ENCODE data around the gene XRN2.

Gene XRN2

DNA sequence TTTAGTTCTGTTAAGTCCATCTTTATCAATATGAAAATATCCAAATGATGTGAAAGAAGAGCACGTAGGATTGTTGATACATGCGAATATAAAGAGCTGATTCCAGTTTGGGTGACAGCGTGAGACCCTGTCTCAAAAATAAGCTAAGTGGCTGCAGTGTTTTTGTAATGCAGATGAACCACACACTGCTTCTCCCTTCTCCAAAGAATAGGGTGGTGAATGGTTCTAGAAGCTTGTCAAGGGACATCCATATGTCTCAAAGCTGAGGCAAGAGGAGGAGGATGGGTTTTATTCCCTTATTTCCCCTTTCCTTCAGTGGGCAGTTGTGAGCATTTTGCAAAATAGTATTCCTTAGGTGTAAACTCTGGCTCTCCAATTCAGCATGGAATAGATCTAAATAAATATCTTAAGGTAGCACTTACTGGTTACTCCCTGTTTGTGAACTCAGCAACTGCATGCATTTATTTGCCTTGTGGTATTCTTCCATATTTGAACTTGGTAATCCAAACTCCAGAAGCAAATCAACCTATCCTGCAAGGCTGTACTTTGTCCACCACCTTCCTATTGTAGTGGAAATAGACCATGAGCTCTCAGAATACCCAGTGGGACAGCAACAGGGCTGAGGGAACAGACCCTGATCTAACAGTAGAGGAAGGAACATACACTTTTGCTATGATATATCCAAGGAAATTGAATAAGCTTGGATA lies 38.0 kb downstream of the XRN2 start:
- Histone ChIP-seq H3K36me3 (replicated peaks; ENCODE audit: low read depth, low read length) (peaks cover 55% of the 10 kb centered on the region), H3K4me2 (ENCODE audit: low read length) (no peak overlapping the region), H3K27me3 (ENCODE audit: low read depth, low read length) (no peaks in the 10 kb centered on the region), H3K27ac (ENCODE audit: low read length) (no peak overlapping the region), H4K20me1 (ENCODE audit: insufficient read depth, low read length) (0 out of 2 replicates have a peak, but pooled peaks cover 2% of the 10 kb centered on the region), H3K9me3 (ENCODE audit: insufficient read depth, low read length) (no peaks in the 10 kb centered on the region), H3K4me1 (ENCODE audit: low read length) (no peaks in the 10 kb centered on the region), H3K9ac (ENCODE audit: low read length) (no peak overlapping the region), H2AFZ (ENCODE audit: low read depth, low read length) (no peak overlapping the region), H3K79me2 (ENCODE audit: low read length) (peaks cover 3% of the 10 kb centered on the region; the same call in 1 of the 2 replicates), H3K4me3 (ENCODE audit: low read length) (no peak overlapping the region)
- no peak for TF ChIP-seq EZH2phosphoT487 (IDR thresholded peaks at IDR 0.05; ENCODE audit: low read depth)
- TF ChIP-seq, protein P1, sequence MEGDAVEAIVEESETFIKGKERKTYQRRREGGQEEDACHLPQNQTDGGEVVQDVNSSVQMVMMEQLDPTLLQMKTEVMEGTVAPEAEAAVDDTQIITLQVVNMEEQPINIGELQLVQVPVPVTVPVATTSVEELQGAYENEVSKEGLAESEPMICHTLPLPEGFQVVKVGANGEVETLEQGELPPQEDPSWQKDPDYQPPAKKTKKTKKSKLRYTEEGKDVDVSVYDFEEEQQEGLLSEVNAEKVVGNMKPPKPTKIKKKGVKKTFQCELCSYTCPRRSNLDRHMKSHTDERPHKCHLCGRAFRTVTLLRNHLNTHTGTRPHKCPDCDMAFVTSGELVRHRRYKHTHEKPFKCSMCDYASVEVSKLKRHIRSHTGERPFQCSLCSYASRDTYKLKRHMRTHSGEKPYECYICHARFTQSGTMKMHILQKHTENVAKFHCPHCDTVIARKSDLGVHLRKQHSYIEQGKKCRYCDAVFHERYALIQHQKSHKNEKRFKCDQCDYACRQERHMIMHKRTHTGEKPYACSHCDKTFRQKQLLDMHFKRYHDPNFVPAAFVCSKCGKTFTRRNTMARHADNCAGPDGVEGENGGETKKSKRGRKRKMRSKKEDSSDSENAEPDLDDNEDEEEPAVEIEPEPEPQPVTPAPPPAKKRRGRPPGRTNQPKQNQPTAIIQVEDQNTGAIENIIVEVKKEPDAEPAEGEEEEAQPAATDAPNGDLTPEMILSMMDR (IDR thresholded peaks at IDR 0.05; ENCODE audit: low read depth, low read length), result no peak

DNA sequence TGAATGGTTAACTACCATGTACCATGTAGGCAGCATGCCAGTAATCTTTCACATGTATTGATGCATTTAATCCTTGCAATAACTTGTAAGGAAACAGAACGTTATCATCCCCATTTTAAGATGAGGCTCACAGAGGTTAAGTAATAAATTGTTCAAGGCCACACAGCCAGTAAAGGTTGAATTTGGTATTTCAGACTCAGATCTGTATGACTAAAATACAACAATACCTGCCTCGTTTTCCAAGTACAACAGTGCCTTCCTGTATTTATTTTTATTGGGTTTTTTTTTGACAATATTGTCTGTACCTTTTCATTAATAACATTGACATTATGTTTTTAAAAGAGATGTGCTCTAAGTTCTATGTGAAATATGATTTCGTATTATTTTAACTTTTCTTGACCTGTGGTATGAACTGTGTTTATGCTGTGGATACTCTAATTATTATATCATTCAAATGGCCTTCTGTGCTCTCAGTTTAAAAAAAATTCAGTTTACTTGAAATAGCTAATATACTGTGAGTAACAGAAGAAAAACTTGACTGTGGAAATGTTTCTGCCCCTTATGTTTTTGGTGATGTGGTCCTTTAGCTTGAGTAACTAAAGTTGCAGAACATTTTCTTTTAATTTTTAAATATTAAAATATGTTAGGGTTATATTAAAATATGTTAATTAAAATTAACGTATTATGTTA lies 39.7 kb downstream of the XRN2 start:
- Histone ChIP-seq H3K9ac (ENCODE audit: low read length) (no peak overlapping the region), H4K20me1 (ENCODE audit: insufficient read depth, low read length) (0 out of 2 replicates have a peak, but pooled peaks cover under 1% of the 10 kb centered on the region), H3K4me1 (ENCODE audit: low read length) (no peaks in the 10 kb centered on the region), H3K27ac (ENCODE audit: low read length) (no peak overlapping the region), H3K36me3 (replicated peaks; ENCODE audit: low read depth, low read length) (peaks cover 49% of the 10 kb centered on the region), H3K9me3 (ENCODE audit: insufficient read depth, low read length) (no peaks in the 10 kb centered on the region), H3K4me2 (ENCODE audit: low read length) (no peak overlapping the region), H3K4me3 (ENCODE audit: low read length) (no peak overlapping the region), H2AFZ (ENCODE audit: low read depth, low read length) (no peak overlapping the region), H3K27me3 (ENCODE audit: low read depth, low read length) (no peaks in the 10 kb centered on the region), H3K79me2 (ENCODE audit: low read length) (peaks cover 3% of the 10 kb centered on the region; the same call in 1 of the 2 replicates)
- TF ChIP-seq, protein P1 (IDR thresholded peaks at IDR 0.05; ENCODE audit: low read depth, low read length), result no peak
- TF ChIP-seq EZH2phosphoT487 (IDR thresholded peaks at IDR 0.05; ENCODE audit: low read depth), result no peak

DNA sequence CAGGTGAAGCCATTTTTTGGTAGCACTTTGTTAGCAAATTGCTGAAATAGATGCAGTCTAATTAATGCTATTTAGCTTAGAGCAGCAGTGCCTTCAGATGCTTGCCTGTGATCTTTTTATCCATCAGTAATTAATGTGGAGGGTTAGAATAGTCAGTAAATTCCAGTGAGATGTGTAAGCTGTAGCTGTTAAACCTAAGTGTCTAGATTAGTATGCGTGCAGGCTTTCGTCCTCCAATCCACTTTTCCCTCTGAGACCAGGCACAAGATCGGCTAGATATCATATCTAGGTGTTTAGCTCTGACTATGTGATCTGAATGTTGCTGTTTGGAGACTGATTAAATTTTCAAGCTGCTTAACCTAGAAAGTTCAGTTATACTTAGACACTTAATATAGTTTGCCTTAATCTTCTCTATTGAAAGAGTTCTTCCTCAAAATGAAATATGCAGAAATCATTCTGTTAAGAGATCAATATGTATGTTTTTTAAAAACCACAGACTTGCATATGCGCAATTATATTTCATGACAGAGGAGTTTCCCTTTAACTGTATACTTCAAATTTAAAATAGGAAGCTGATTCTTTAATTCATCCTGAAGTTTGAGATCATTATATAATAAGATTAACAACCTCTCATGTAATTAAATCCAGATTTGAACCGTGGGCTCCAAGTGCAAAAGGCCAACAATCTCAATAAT lies 41.2 kb downstream of the XRN2 start:
- Histone ChIP-seq H2AFZ (ENCODE audit: low read depth, low read length) (no peak overlapping the region), H3K9ac (ENCODE audit: low read length) (no peak overlapping the region), H3K9me3 (ENCODE audit: insufficient read depth, low read length) (no peaks in the 10 kb centered on the region), H3K79me2 (ENCODE audit: low read length) (peaks cover 3% of the 10 kb centered on the region; the same call in 1 of the 2 replicates), H3K27me3 (ENCODE audit: low read depth, low read length) (no peaks in the 10 kb centered on the region), H3K36me3 (replicated peaks; ENCODE audit: low read depth, low read length) (peaks cover 49% of the 10 kb centered on the region), H3K4me3 (ENCODE audit: low read length) (no peak overlapping the region), H3K4me1 (ENCODE audit: low read length) (no peaks in the 10 kb centered on the region), H3K27ac (ENCODE audit: low read length) (no peak overlapping the region), H4K20me1 (ENCODE audit: insufficient read depth, low read length) (no peaks in the 10 kb centered on the region), H3K4me2 (ENCODE audit: low read length) (no peak overlapping the region)
- TF ChIP-seq EZH2phosphoT487 (IDR thresholded peaks at IDR 0.05; ENCODE audit: low read depth), result no peak
- TF ChIP-seq, protein P1 (IDR thresholded peaks at IDR 0.05; ENCODE audit: low read depth, low read length), result no peak

DNA sequence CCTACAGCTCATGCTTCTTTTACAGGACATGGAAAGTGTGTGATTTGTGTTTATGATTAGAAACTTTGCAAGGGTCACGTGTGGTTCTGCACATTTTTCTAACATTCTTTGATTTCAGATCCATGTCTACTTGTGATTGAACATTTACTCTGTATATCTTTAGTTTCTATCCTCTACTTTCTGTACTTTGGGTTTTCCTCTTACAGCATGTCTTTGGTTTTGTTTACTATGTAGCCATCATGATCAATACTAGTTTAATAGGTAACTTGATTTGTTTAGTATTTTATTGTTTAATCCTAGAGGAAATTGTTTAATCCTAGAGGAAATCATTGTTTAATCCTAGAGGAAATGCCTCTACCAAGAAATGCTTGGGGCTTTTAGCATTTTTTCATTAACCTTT lies 41.8 kb downstream of the XRN2 start:
- Histone ChIP-seq H3K9me3 (ENCODE audit: insufficient read depth, low read length) (no peaks in the 10 kb centered on the region), H2AFZ (ENCODE audit: low read depth, low read length) (no peak overlapping the region), H3K27ac (ENCODE audit: low read length) (no peak overlapping the region), H3K4me2 (ENCODE audit: low read length) (no peak overlapping the region), H3K27me3 (ENCODE audit: low read depth, low read length) (no peaks in the 10 kb centered on the region), H3K4me1 (ENCODE audit: low read length) (no peaks in the 10 kb centered on the region), H3K9ac (ENCODE audit: low read length) (no peak overlapping the region), H3K4me3 (ENCODE audit: low read length) (no peak overlapping the region), H3K79me2 (ENCODE audit: low read length) (peaks cover 3% of the 10 kb centered on the region; the same call in 1 of the 2 replicates), H4K20me1 (ENCODE audit: insufficient read depth, low read length) (no peaks in the 10 kb centered on the region), H3K36me3 (replicated peaks; ENCODE audit: low read depth, low read length) (peaks cover 46% of the 10 kb centered on the region)
- TF ChIP-seq, protein P1 (IDR thresholded peaks at IDR 0.05; ENCODE audit: low read depth, low read length), result no peak
- TF ChIP-seq EZH2phosphoT487 (IDR thresholded peaks at IDR 0.05; ENCODE audit: low read depth), result no peak

Data from OCI-LY3 (cell line).